K562 (cell line): ENCODE results near the gene CMIP. TPM values are rescaled to one million over a fixed set of nuclear protein-coding genes. Genes with fewer than 3 reads are reported as not detected.

Source experiments
- ATAC-seq: fragments of 200-7000 bp; cut with Tn5 transposase; 3 replicates; pipeline ENCODE4 v1.9.1; 2020; ENCODE audit warnings: moderate library complexity
- BruUV-seq: library from RNA; stranded (reverse); fragments of 400-500 nt; replicated peaks from 2 replicates; lab custom pipeline; 2021; lab: Mats Ljungman, UMichigan
- CTCF ChIA-PET: fragments of 300-600 bp; formaldehyde crosslinking; extraction: SDS; loops from one replicate; lab custom pipeline; 2021; ENCODE audit warnings: low intra/inter-chr PET ratio; lab: Yijun Ruan, JAX
- POLR2A ChIA-PET: fragments of 300-600, 350-650 bp; sonication (Branson Sonifier 250); formaldehyde crosslinking; extraction: SDS; loops from one replicate; lab custom pipeline; 2021; ENCODE audit warnings: antibody characterized with exemption, inconsistent platforms; lab: Yijun Ruan, JAX
- DNase-seq, 4 experiments: peaks; one replicate each; pipeline versions ENCODE4 v3.0.0 to v3.0.0-alpha.2; 2011 to 2018; ENCODE audit warnings: low spot score in 3 of 4, mixed read lengths in 3 of 4; ENCODE audit errors: extremely low read depth in 1 of 4
- FAIRE-seq: peaks from 2 replicates; lab custom pipeline; 2011; peaks lifted over from hg19 to GRCh38; lab: Jason Lieb, UNC
- H2AFZ ChIP-seq: 2 replicates; pipeline ENCODE4 v1.6.0; 2011; ENCODE audit warnings: low read depth, low read length, control low read depth, inconsistent platforms
- H3K27ac ChIP-seq: fragments of 200-600 bp; 3 replicates; pipeline ENCODE4 v1.8.0; 2011; ENCODE audit warnings: low read depth, mild to moderate bottlenecking, control low read depth, inconsistent platforms, low read length, moderate library complexity, mixed read lengths; ENCODE audit errors: extremely low read depth
- H3K27me3 ChIP-seq, 2 experiments: fragments of 300-600 bp in 1 of 2; 2 replicates in 1 of 2; 3 replicates in 1 of 2; pipeline versions ENCODE4 v1.6.0 to v1.8.0; 2011; ENCODE audit warnings: inconsistent platforms in 2 of 2, low read length in 2 of 2, mild to moderate bottlenecking in 1 of 2, mixed read lengths in 1 of 2, moderate library complexity in 1 of 2; ENCODE audit not compliant: control insufficient read depth in 2 of 2, insufficient read depth in 2 of 2
- H3K36me3 ChIP-seq: fragments of 300-600 bp; 3 replicates; pipeline ENCODE4 v1.8.0; 2011; ENCODE audit warnings: mild to moderate bottlenecking, low read length, inconsistent platforms; ENCODE audit not compliant: control insufficient read depth, insufficient read depth
- H3K4me1 ChIP-seq, 2 experiments: fragments of 200-600 bp in 1 of 2; replicated peaks in 1 of 2; 2 replicates in 1 of 2; 3 replicates in 1 of 2; pipeline versions ENCODE4 v1.5.1 to v1.8.0; 2011; ENCODE audit warnings: inconsistent platforms in 2 of 2, low read length in 2 of 2, mild to moderate bottlenecking in 1 of 2, mixed read lengths in 1 of 2, moderate library complexity in 1 of 2; ENCODE audit not compliant: control insufficient read depth in 2 of 2, insufficient read depth in 2 of 2
- H3K4me2 ChIP-seq: 2 replicates; pipeline ENCODE4 v1.6.1; 2011; ENCODE audit warnings: low read length, control low read depth, inconsistent platforms, mixed read lengths; ENCODE audit not compliant: insufficient read depth
- H3K4me3 ChIP-seq: fragments of 200-600 bp; sonication (generic), shearing (Covaris generic); 2 replicates; pipeline ENCODE4 v1.5.1; 2016; ENCODE audit warnings: control low read depth, inconsistent platforms
- H3K79me2 ChIP-seq: fragments of 200-600 bp; 3 replicates; pipeline ENCODE4 v1.8.0; 2011; ENCODE audit warnings: low read length, inconsistent platforms; ENCODE audit not compliant: control insufficient read depth, insufficient read depth
- H3K9ac ChIP-seq, 2 experiments: 2 replicates each; pipeline versions ENCODE4 v1.6.0 to v1.6.1; 2011; ENCODE audit warnings: low read depth in 2 of 2, low read length in 2 of 2, control low read depth in 1 of 2, inconsistent platforms in 1 of 2, mild to moderate bottlenecking in 1 of 2, mixed read lengths in 1 of 2; ENCODE audit not compliant: insufficient read depth in 1 of 2
- H3K9me1 ChIP-seq: one replicate; pipeline ENCODE4 v1.6.0; 2011; ENCODE audit warnings: inconsistent platforms, mild to moderate bottlenecking, low read length, moderate library complexity; ENCODE audit not compliant: control insufficient read depth, insufficient read depth
- H3K9me3 ChIP-seq: replicated peaks from 2 replicates; pipeline ENCODE4 v1.5.1; 2011; ENCODE audit warnings: low read depth, low read length, inconsistent platforms; ENCODE audit not compliant: control insufficient read depth, insufficient read depth
- H4K20me1 ChIP-seq: replicated peaks from 2 replicates; pipeline ENCODE4 v1.6.1; 2011; ENCODE audit warnings: low read length, inconsistent platforms, mixed read lengths; ENCODE audit not compliant: control insufficient read depth, insufficient read depth
- CEBPB ChIP-seq: fragments of 450-650 bp; IDR thresholded peaks from 2 replicates; pipeline ENCODE4 v1.6.1; 2016; ENCODE audit warnings: missing genetic modification characterization, missing compliant biosample characterization
- CGGBP1 ChIP-seq: fragments of 250-450 bp; sonication (Bioruptor Pico); IDR thresholded peaks from 2 replicates; pipeline ENCODE4 v1.9.0; 2021; ENCODE audit warnings: mild to moderate bottlenecking
- DMBX1 ChIP-seq: fragments of 250-450 bp; sonication (Bioruptor Pico); IDR thresholded peaks from 2 replicates; pipeline ENCODE4 v1.8.0; 2022; ENCODE audit warnings: inconsistent platforms, mild to moderate bottlenecking, moderate library complexity, borderline replicate concordance
- HNRNPH1 ChIP-seq: fragments of 200-400 bp; formaldehyde crosslinking; optimal IDR thresholded peaks from 2 replicates; pipeline ENCODE3; 2017; ENCODE audit warnings: low read depth, mild to moderate bottlenecking, low read length, moderate library complexity
- MEF2A ChIP-seq: IDR thresholded peaks from 2 replicates; pipeline ENCODE4 v1.6.1; 2011; ENCODE audit warnings: low read depth, mild to moderate bottlenecking, low read length, moderate library complexity; ENCODE audit not compliant: control insufficient read depth
- NCOA2 ChIP-seq, 2 experiments: fragments of 450-650 bp; IDR thresholded peaks; 2 replicates each; pipeline ENCODE4 v1.6.1; 2018; ENCODE audit warnings: mild to moderate bottlenecking in 2 of 2, moderate library complexity in 1 of 2; ENCODE audit not compliant: partially characterized antibody in 2 of 2
- POU5F1 ChIP-seq: fragments of 150-350 bp; IDR thresholded peaks from 2 replicates; pipeline ENCODE4 v1.6.1; 2014; ENCODE audit warnings: borderline replicate concordance, low read length, low read depth, mild to moderate bottlenecking; ENCODE audit not compliant: partially characterized antibody
- RBFOX2 ChIP-seq: fragments of 200-400 bp; formaldehyde crosslinking; IDR thresholded peaks from 2 replicates; pipeline ENCODE4 v1.6.1; 2017; ENCODE audit warnings: low read depth, mild to moderate bottlenecking, low read length, moderate library complexity
- RFX5 ChIP-seq: IDR thresholded peaks from 2 replicates; pipeline ENCODE4 v1.6.1; 2011; ENCODE audit warnings: low read depth, mild to moderate bottlenecking, improper control_type of control experiment, low read length
- SIN3A ChIP-seq, 2 experiments: fragments of 150-350 bp in 1 of 2; IDR thresholded peaks; 2 replicates each; pipeline ENCODE4 v1.6.1; 2011 to 2016; ENCODE audit warnings: borderline replicate concordance in 2 of 2, low read depth in 2 of 2, low read length in 2 of 2, mild to moderate bottlenecking in 2 of 2, moderate library complexity in 2 of 2; ENCODE audit not compliant: control insufficient read depth in 1 of 2
- SMARCA4 ChIP-seq: fragments of 450-650 bp; IDR thresholded peaks from 2 replicates; pipeline ENCODE4 v1.6.1; 2016
- TBL1XR1 ChIP-seq, 2 experiments: IDR thresholded peaks; 2 replicates each; pipeline ENCODE4 v1.6.1; 2012; ENCODE audit warnings: improper control_type of control experiment in 2 of 2, low read length in 2 of 2, mild to moderate bottlenecking in 1 of 2
- TEAD4 ChIP-seq, 2 experiments: sonication (generic) in 1 of 2; formaldehyde crosslinking in 1 of 2; IDR thresholded peaks; 2 replicates each; pipeline versions ENCODE4 v1.6.1 to v1.8.0; 2012 to 2022; ENCODE audit warnings: borderline replicate concordance in 1 of 2, inconsistent platforms in 1 of 2, low read length in 1 of 2, mild to moderate bottlenecking in 1 of 2, missing genetic modification reagents in 1 of 2
- ZBTB8A ChIP-seq: fragments of 450-650 bp; IDR thresholded peaks from 2 replicates; pipeline ENCODE4 v1.6.1; 2018; ENCODE audit warnings: mild to moderate bottlenecking, moderate library complexity; ENCODE audit not compliant: partially characterized antibody
- WGBS: fragments of 100-300 bp; shearing (Covaris generic); methylation state at CpG from one replicate; pipeline ENCODE4 v1.1.6; 2016; ENCODE audit warnings: low coverage, mixed read lengths; ENCODE audit not compliant: insufficient coverage; ENCODE audit errors: missing lambda C conversion rate; 5-methylcytosine and 5-hydroxymethylcytosine counted together
- in situ Hi-C: fragments of 300-500 bp; cut with MboI; formaldehyde crosslinking; loops from 4 replicates; pipeline ENCODE4 v1.15.0; 2018; ENCODE audit warnings: inconsistent platforms, mixed read lengths
- intact Hi-C: fragments of 100-400 bp; cut with micrococcal nuclease; formaldehyde crosslinking; loops from 2 replicates; pipeline ENCODE4 v1.14.2; 2022
- polyA plus RNA-seq, 8 experiments: library from polyadenylated mRNA; depleted of rRNA in 4 of 8; stranded (reverse) in 5 of 8; unstranded in 3 of 8; fragments of >200 nt; fragmentation: Nextera tagmentation in 2 of 8; fragmentation: Illumina TruSeq in 1 of 8; extraction: Ambion mirVana in 2 of 8; extraction: Trizol in 1 of 8; gene quantifications; 2 replicates each; pipeline versions ENCODE4 v1.2.1 to v1.2.3, GENCODE V29; 2011 to 2014; ENCODE audit warnings: inconsistent platforms in 1 of 8, missing spikeins in 1 of 8
- total RNA-seq, 7 experiments: library from RNA; depleted of rRNA in 6 of 7; stranded (reverse); fragments of >200 nt in 6 of 7; fragmentation: Illumina TruSeq in 2 of 7; extraction: Trizol in 2 of 7; gene quantifications; 2 replicates each; pipeline versions ENCODE4 v1.2.1 to v1.2.3, GENCODE V29; 2011 to 2021; ENCODE audit warnings: low replicate concordance in 1 of 7
- TF ChIP-seq, protein P1 (sequence below): sonication (generic); formaldehyde crosslinking; IDR thresholded peaks from 2 replicates; pipeline ENCODE4 v1.8.0; 2022; ENCODE audit warnings: mild to moderate bottlenecking, low read depth, missing genetic modification reagents
- TF ChIP-seq, protein P2 (sequence below): fragments of 450-650 bp; IDR thresholded peaks from 2 replicates; pipeline ENCODE4 v1.7.0; 2016; ENCODE audit warnings: borderline replicate concordance

CMIP gene
- total and polyA plus RNA-seq, 9 of the 15 experiments (the other 6 are each of a cell fraction or from before 2014, with no cell fraction given): 0.94 to 82.5 (median 10.3) TPM

GRCh38 chr16:81451753-81452680 lies 7.4 kb downstream of the CMIP start:
- intact Hi-C loops: loop anchor here (2.0 kb wide), 1 partner anchor 17 kb away; no protein-coding TSS in a partner anchor
- Histone ChIP-seq H4K20me1 (peaks cover 24% of the 10 kb centered on the region), H3K9me3 (peaks cover 5% of the 10 kb centered on the region; the same call in 1 of the 2 replicates), H3K27me3 (no peaks in the 10 kb centered on the region), H3K4me3 (peak overlapping the region; percentile 10; the same call in 1 of the 2 replicates), H3K79me2 (peaks cover 100% of the 10 kb centered on the region), H3K4me1 (peaks cover 64 to 68% of the 10 kb centered on the region in 2 experiments), H3K9ac (peak overlapping the region; percentile 46 to 65; a peak in 3 of 4 replicates), H3K9me1 (peaks cover 7% of the 10 kb centered on the region), H3K27ac (peak overlapping the region; percentile 80), H2AFZ (peak overlapping the region; percentile 36; the same call in 1 of the 2 replicates), H3K4me2 (peak overlapping the region; percentile 80), H3K36me3 (peaks cover 33% of the 10 kb centered on the region; the same call in 2 of the 3 replicates)
- peak; percentile 77 for ATAC-seq
- no TSS peak for BruUV-seq
- ChIA-PET CTCF (interaction anchor here (0.6 kb wide), 1 partner anchor 244 kb away, joined by 3 read pairs; no protein-coding TSS in a partner anchor), POLR2A (interaction anchor here (0.5 to 3.1 kb wide), 18 partner anchors 9 to 366 kb away, joined by 3 to 14 read pairs (median 5); no protein-coding TSS in a partner anchor)
- peak in 2 of 4 experiments; percentile 72 to 84 for DNase-seq
- WGBS: 8% methylated on average over 20 of the region's 20 CpGs
- FAIRE-seq: peak; percentile 89
- in situ Hi-C loops: no loop called here
- TF ChIP-seq MEF2A: no peak
- TF ChIP-seq, protein P1, sequence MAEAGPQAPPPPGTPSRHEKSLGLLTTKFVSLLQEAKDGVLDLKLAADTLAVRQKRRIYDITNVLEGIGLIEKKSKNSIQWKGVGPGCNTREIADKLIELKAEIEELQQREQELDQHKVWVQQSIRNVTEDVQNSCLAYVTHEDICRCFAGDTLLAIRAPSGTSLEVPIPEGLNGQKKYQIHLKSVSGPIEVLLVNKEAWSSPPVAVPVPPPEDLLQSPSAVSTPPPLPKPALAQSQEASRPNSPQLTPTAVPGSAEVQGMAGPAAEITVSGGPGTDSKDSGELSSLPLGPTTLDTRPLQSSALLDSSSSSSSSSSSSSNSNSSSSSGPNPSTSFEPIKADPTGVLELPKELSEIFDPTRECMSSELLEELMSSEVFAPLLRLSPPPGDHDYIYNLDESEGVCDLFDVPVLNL (CRISPR knock-in tag): no peak
- no peak for TF ChIP-seq HNRNPH1
- no peak for TF ChIP-seq CEBPB (tag)
- TF ChIP-seq POU5F1: no peak
- TF ChIP-seq TBL1XR1 (IDR thresholded peaks at IDR 0.05; ENCODE audit: low read length in 2 of 2): no peak; a peak in 1 of 4 replicates
- peak; percentile 65; the same call in 1 of the 2 replicates for TF ChIP-seq DMBX1
- no peak for TF ChIP-seq NCOA2 (IDR thresholded peaks at IDR 0.05; ENCODE audit: partially characterized antibody in 2 of 2)
- TF ChIP-seq SIN3A (IDR thresholded peaks at IDR 0.05; ENCODE audit: borderline replicate concordance in 2 of 2, control insufficient read depth in 1 of 2, low read depth in 2 of 2, low read length in 2 of 2): no peak
- no peak for TF ChIP-seq ZBTB8A
- peak; percentile 66 for TF ChIP-seq SMARCA4
- no peak for TF ChIP-seq RFX5
- TF ChIP-seq RBFOX2: 0 out of 2 replicates have a peak, but pooled peaks have one; percentile 42
- TF ChIP-seq, protein P2, sequence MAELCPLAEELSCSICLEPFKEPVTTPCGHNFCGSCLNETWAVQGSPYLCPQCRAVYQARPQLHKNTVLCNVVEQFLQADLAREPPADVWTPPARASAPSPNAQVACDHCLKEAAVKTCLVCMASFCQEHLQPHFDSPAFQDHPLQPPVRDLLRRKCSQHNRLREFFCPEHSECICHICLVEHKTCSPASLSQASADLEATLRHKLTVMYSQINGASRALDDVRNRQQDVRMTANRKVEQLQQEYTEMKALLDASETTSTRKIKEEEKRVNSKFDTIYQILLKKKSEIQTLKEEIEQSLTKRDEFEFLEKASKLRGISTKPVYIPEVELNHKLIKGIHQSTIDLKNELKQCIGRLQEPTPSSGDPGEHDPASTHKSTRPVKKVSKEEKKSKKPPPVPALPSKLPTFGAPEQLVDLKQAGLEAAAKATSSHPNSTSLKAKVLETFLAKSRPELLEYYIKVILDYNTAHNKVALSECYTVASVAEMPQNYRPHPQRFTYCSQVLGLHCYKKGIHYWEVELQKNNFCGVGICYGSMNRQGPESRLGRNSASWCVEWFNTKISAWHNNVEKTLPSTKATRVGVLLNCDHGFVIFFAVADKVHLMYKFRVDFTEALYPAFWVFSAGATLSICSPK: no peak
- TF ChIP-seq CGGBP1 (CRISPR knock-in tag): no peak
- peak; percentile 26; the same call in 1 of the 2 replicates for TF ChIP-seq TEAD4 (IDR thresholded peaks at IDR 0.05; ENCODE audit: low read length)
- no peak for TF ChIP-seq TEAD4 (CRISPR knock-in tag; IDR thresholded peaks at IDR 0.05; ENCODE audit: borderline replicate concordance)
